ENCODE data around the gene GPRC5A.
"Not testable (repeated sequence)": the region's sequence is repeated elsewhere in the genome, so short reads cannot be mapped to it uniquely, and the experiment has no call there.

Gene GPRC5A

GRCh38 chr12:12891080-12891880 lies at the start of gene GPRC5A:
Gene GPRC5A, plus strand, starts transcription at chr12:12891562. Its CDS starts 16,688 bp downstream, at chr12:12908250.
- Mint-ChIP-seq H3K4me3 (peak within 1 kb of the TSS; percentile 83), H3K27me3 (peaks cover 22% of the 10 kb centered on the region), H3K4me1 (peaks cover 5% of the 10 kb centered on the region), H3K36me3 (no peaks in the 10 kb centered on the region), H3K9me3 (no peaks in the 10 kb centered on the region), H3K27ac (no peak within 1 kb of the TSS)
- peak; percentile 43 for ATAC-seq (ENCODE audit: low read depth)
- DNase-seq (ENCODE audit: low spot score in 2 of 2): peak in 1 of 2 donors; percentile 18

GRCh38 chr12:12845794-12846243 lies 45.5 kb upstream of the GPRC5A start:
- Mint-ChIP-seq H3K27me3 (no peaks in the 10 kb centered on the region), H3K4me1 (no peaks in the 10 kb centered on the region), H3K4me3 (no peak overlapping the region), H3K27ac (no peak overlapping the region), H3K36me3 (peaks cover 5% of the 10 kb centered on the region), H3K9me3 (peaks cover 4% of the 10 kb centered on the region)
- ATAC-seq (ENCODE audit: low read depth) (no peak), DNase-seq (ENCODE audit: low spot score in 2 of 2) (no peak)

GRCh38 chr12:12846780-12847179 lies 44.6 kb upstream of the GPRC5A start:
- H3K4me1 Mint-ChIP-seq; H3K9me3 Mint-ChIP-seq; H3K27ac Mint-ChIP-seq; H3K27me3 Mint-ChIP-seq; H3K4me3 Mint-ChIP-seq; DNase-seq (ENCODE audit: low spot score in 2 of 2); H3K36me3 Mint-ChIP-seq; ATAC-seq (ENCODE audit: low read depth): not testable (repeated sequence)

- ATAC-seq (ENCODE audit: low read depth): no peak
These were observed 37.9 kb upstream of the GPRC5A start for GRCh38 chr12:12853435-12853834.

GRCh38 chr12:12859690-12860089 lies 31.7 kb upstream of the GPRC5A start:
- H3K4me3 Mint-ChIP-seq: no peak overlapping the region
- H3K9me3 Mint-ChIP-seq: peaks cover 2% of the 10 kb centered on the region
- no peak for ATAC-seq (ENCODE audit: low read depth)
- H3K4me1 Mint-ChIP-seq: peaks cover 3% of the 10 kb centered on the region
- no peaks in the 10 kb centered on the region for H3K27me3 Mint-ChIP-seq
- no peak overlapping the region for H3K27ac Mint-ChIP-seq
- DNase-seq (ENCODE audit: low spot score in 2 of 2): no peak
- peaks cover 18% of the 10 kb centered on the region for H3K36me3 Mint-ChIP-seq

More at GRCh38 chr12:12853435-12853834, 37.9 kb upstream of the GPRC5A start:
- Mint-ChIP-seq H3K4me1 (no peaks in the 10 kb centered on the region), H3K4me3 (no peak overlapping the region), H3K9me3 (peaks cover 11% of the 10 kb centered on the region), H3K27me3 (no peaks in the 10 kb centered on the region), H3K27ac (no peak overlapping the region), H3K36me3 (peaks cover 11% of the 10 kb centered on the region)
- no peak for DNase-seq (ENCODE audit: low spot score in 2 of 2)

- Mint-ChIP-seq H3K36me3 (peaks cover 17% of the 10 kb centered on the region), H3K27me3 (no peaks in the 10 kb centered on the region), H3K4me1 (peaks cover 5% of the 10 kb centered on the region), H3K9me3 (peaks cover 2% of the 10 kb centered on the region), H3K4me3 (no peak overlapping the region), H3K27ac (no peak overlapping the region)
- no peak for ATAC-seq (ENCODE audit: low read depth)
- no peak for DNase-seq (ENCODE audit: low spot score in 2 of 2)
These were observed 27.1 kb upstream of the GPRC5A start for GRCh38 chr12:12864243-12864642.

- H3K9me3 Mint-ChIP-seq: peaks cover 2% of the 10 kb centered on the region
- DNase-seq (ENCODE audit: low spot score in 2 of 2): no peak
- no peak overlapping the region for H3K27ac Mint-ChIP-seq
- no peak overlapping the region for H3K4me3 Mint-ChIP-seq
- ATAC-seq (ENCODE audit: low read depth): no peak
- H3K27me3 Mint-ChIP-seq: no peaks in the 10 kb centered on the region
- peaks cover 7% of the 10 kb centered on the region for H3K36me3 Mint-ChIP-seq
- H3K4me1 Mint-ChIP-seq: peaks cover 2% of the 10 kb centered on the region
These were observed 22.7 kb upstream of the GPRC5A start for GRCh38 chr12:12868477-12869235.

- Mint-ChIP-seq H3K4me1 (no peaks in the 10 kb centered on the region), H3K36me3 (peaks cover 5% of the 10 kb centered on the region), H3K4me3 (no peak overlapping the region), H3K27me3 (no peaks in the 10 kb centered on the region), H3K27ac (no peak overlapping the region), H3K9me3 (no peaks in the 10 kb centered on the region)
- DNase-seq (ENCODE audit: low spot score in 2 of 2) (no peak), ATAC-seq (ENCODE audit: low read depth) (no peak)
These were observed 20.9 kb upstream of the GPRC5A start for GRCh38 chr12:12870465-12870864.

GRCh38 chr12:12871587-12872138 lies 19.7 kb upstream of the GPRC5A start:
- Mint-ChIP-seq H3K27me3 (no peaks in the 10 kb centered on the region), H3K4me1 (no peaks in the 10 kb centered on the region), H3K27ac (no peak overlapping the region), H3K4me3 (no peak overlapping the region), H3K36me3 (peaks cover 5% of the 10 kb centered on the region), H3K9me3 (no peaks in the 10 kb centered on the region)
- DNase-seq (ENCODE audit: low spot score in 2 of 2) (no peak), ATAC-seq (ENCODE audit: low read depth) (no peak)

GRCh38 chr12:12872139-12872933 lies 19.0 kb upstream of the GPRC5A start:
- H3K9me3 Mint-ChIP-seq: no peaks in the 10 kb centered on the region
- H3K4me1 Mint-ChIP-seq: no peaks in the 10 kb centered on the region
- DNase-seq (ENCODE audit: low spot score in 2 of 2) (no peak), ATAC-seq (ENCODE audit: low read depth) (no peak)
- no peak overlapping the region for H3K27ac Mint-ChIP-seq
- H3K36me3 Mint-ChIP-seq: peaks cover 5% of the 10 kb centered on the region
- peaks cover 2% of the 10 kb centered on the region for H3K27me3 Mint-ChIP-seq
- no peak overlapping the region for H3K4me3 Mint-ChIP-seq

GRCh38 chr12:12872934-12873275 lies 18.5 kb upstream of the GPRC5A start:
- no peak for ATAC-seq (ENCODE audit: low read depth)
- no peaks in the 10 kb centered on the region for H3K9me3 Mint-ChIP-seq
- no peak for DNase-seq (ENCODE audit: low spot score in 2 of 2)
- H3K27ac Mint-ChIP-seq: no peak overlapping the region
- H3K27me3 Mint-ChIP-seq: peaks cover 2% of the 10 kb centered on the region
- H3K4me3 Mint-ChIP-seq: no peak overlapping the region
- no peaks in the 10 kb centered on the region for H3K4me1 Mint-ChIP-seq
- peaks cover 5% of the 10 kb centered on the region for H3K36me3 Mint-ChIP-seq

- Mint-ChIP-seq H3K4me1 (no peaks in the 10 kb centered on the region), H3K27ac (no peak overlapping the region), H3K4me3 (no peak overlapping the region), H3K9me3 (no peaks in the 10 kb centered on the region), H3K27me3 (peaks cover 2% of the 10 kb centered on the region), H3K36me3 (peaks cover 3% of the 10 kb centered on the region)
- DNase-seq (ENCODE audit: low spot score in 2 of 2) (no peak), ATAC-seq (ENCODE audit: low read depth) (no peak)
These were observed 17.3 kb upstream of the GPRC5A start for GRCh38 chr12:12874029-12874428.

GRCh38 chr12:12875301-12875700 lies 16.1 kb upstream of the GPRC5A start:
- not testable (repeated sequence) for ATAC-seq (ENCODE audit: low read depth); H3K4me1 Mint-ChIP-seq; H3K36me3 Mint-ChIP-seq; H3K27me3 Mint-ChIP-seq; DNase-seq (ENCODE audit: low spot score in 2 of 2); H3K27ac Mint-ChIP-seq; H3K9me3 Mint-ChIP-seq; H3K4me3 Mint-ChIP-seq
